ENCODE measurements around the gene SLC6A4. TPM values are rescaled to one million over a fixed set of nuclear protein-coding genes. Genes with fewer than 3 reads are reported as not detected.

Gene SLC6A4
- total RNA-seq, 1 donor from 2014 or later, result 72.9 TPM

DNA sequence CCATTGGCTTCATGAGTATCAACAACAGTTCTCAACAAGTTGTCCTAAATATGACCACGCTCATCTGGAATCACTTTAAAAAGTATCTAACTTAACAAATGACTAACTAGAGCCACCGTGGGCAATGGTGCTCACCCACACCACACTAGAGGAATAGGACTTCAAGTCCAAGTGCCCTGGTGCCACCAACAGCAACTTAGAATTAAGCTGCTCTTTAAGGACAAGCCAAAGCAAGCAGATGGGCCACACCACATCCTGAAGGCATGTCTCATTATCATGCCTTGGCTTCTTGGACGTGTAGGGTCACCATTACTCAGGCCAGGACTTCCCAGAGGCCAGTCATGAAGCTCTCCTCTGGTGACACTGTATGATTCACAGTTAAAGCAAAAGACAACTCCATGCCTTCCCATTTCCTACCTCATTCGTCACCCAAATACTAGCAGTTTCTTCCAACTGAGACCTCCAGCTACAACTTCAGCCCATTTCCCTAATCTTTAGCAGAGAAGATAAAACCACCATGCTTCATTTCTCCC is 9.4 kb upstream of the SLC6A4 start:
- H3K36me3 ChIP-seq, result peaks cover 23% of the 10 kb centered on the region
- DNase-seq (no peak), ATAC-seq (no peak)
- H3K4me3 ChIP-seq, result no peak overlapping the region
- TF ChIP-seq, protein P1, sequence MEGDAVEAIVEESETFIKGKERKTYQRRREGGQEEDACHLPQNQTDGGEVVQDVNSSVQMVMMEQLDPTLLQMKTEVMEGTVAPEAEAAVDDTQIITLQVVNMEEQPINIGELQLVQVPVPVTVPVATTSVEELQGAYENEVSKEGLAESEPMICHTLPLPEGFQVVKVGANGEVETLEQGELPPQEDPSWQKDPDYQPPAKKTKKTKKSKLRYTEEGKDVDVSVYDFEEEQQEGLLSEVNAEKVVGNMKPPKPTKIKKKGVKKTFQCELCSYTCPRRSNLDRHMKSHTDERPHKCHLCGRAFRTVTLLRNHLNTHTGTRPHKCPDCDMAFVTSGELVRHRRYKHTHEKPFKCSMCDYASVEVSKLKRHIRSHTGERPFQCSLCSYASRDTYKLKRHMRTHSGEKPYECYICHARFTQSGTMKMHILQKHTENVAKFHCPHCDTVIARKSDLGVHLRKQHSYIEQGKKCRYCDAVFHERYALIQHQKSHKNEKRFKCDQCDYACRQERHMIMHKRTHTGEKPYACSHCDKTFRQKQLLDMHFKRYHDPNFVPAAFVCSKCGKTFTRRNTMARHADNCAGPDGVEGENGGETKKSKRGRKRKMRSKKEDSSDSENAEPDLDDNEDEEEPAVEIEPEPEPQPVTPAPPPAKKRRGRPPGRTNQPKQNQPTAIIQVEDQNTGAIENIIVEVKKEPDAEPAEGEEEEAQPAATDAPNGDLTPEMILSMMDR (IDR thresholded peaks at IDR 0.05), result no peak
- no peaks in the 10 kb centered on the region for H3K9me3 ChIP-seq
- no peak overlapping the region for H3K27ac ChIP-seq
- H3K27me3 ChIP-seq, result no peaks in the 10 kb centered on the region
- intact Hi-C loops (cut with DNase I), result no loop called here
- no peaks in the 10 kb centered on the region for H3K4me1 ChIP-seq

DNA sequence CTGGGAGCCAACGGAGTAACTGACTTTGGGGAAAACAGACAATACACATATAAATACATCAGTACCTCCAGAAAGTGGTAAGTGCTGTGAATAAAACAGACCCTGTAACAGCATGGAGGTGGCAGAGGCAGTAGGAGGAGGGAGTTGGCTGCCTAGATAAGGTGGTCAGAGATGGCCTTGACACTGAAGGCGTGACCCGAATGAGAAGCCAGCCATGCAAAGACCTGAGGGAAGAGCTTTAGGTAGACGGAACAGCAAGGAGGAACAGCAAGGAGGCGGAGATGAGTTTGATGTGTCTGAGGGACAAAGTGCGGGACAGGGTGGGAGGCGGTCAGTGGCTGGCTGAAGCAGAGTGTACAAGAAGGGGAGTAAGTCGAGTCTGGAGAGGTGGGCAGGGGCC is 8.1 kb upstream of the SLC6A4 start:
- Histone ChIP-seq H3K4me3 (no peak overlapping the region), H3K27me3 (peaks cover 5% of the 10 kb centered on the region), H3K27ac (no peak overlapping the region), H3K4me1 (peaks cover 6% of the 10 kb centered on the region), H3K36me3 (peaks cover 11% of the 10 kb centered on the region), H3K9me3 (no peaks in the 10 kb centered on the region)
- TF ChIP-seq, protein P1 (IDR thresholded peaks at IDR 0.05), result no peak
- ATAC-seq (no peak), DNase-seq (no peak)
- intact Hi-C loops (cut with DNase I), result no loop called here

DNA sequence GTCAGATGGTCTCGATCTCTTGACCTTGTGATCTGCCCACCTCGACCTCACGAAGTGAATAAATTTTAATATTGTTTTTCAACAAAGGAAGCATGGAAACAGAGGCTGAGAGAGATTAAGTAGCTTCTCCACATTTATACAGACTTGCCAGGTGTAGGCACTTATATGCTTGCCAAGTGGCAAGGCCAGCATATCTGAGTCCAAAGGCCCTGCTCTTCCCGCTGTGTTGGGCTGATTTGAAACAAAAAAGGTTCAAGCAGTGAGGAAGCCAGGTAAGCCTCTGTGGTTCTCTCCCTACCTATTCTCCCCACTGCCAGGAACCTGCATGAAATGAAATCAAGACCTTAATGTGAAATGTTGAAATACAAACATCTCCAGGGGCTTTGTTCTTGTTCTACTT is 7.5 kb upstream of the SLC6A4 start:
- no peak for DNase-seq
- H3K36me3 ChIP-seq, result peaks cover 6% of the 10 kb centered on the region
- TF ChIP-seq, protein P1 (IDR thresholded peaks at IDR 0.05), result no peak
- peaks cover 11% of the 10 kb centered on the region for H3K27me3 ChIP-seq
- intact Hi-C loops (cut with DNase I), result no loop called here
- ATAC-seq, result no peak
- H3K4me1 ChIP-seq, result peaks cover 7% of the 10 kb centered on the region
- no peaks in the 10 kb centered on the region for H3K9me3 ChIP-seq
- no peak overlapping the region for H3K4me3 ChIP-seq
- no peak overlapping the region for H3K27ac ChIP-seq

- H3K27ac ChIP-seq, result no peak overlapping the region
- H3K9me3 ChIP-seq, result no peaks in the 10 kb centered on the region
- intact Hi-C loops (cut with DNase I), result no loop called here
- ATAC-seq (no peak), DNase-seq (no peak)
- H3K36me3 ChIP-seq, result no peaks in the 10 kb centered on the region
- peaks cover 26% of the 10 kb centered on the region for H3K27me3 ChIP-seq
- TF ChIP-seq, protein P1 (IDR thresholded peaks at IDR 0.05), result no peak
- H3K4me1 ChIP-seq, result peaks cover 12% of the 10 kb centered on the region
- H3K4me3 ChIP-seq, result no peak overlapping the region
These were observed 5.6 kb upstream of the SLC6A4 start for GRCh38 chr17:30241051-30241450.

GRCh38 chr17:30240177-30240576 is 4.7 kb upstream of the SLC6A4 start:
- peaks cover 35% of the 10 kb centered on the region for H3K27me3 ChIP-seq
- no peak for ATAC-seq
- intact Hi-C loops (cut with DNase I), result no loop called here

More at GRCh38 chr17:30240177-30240576, 4.7 kb upstream of the SLC6A4 start:
- H3K4me1 ChIP-seq, result peaks cover 21% of the 10 kb centered on the region
- TF ChIP-seq, protein P1 (IDR thresholded peaks at IDR 0.05), result no peak
- H3K27ac ChIP-seq, result no peak overlapping the region
- no peaks in the 10 kb centered on the region for H3K36me3 ChIP-seq
- no peaks in the 10 kb centered on the region for H3K9me3 ChIP-seq
- H3K4me3 ChIP-seq, result no peak overlapping the region
- no peak for DNase-seq
